HepG2 (cell line): ENCODE measurements around the gene B3GNT2. TPM values are rescaled to one million over a fixed set of nuclear protein-coding genes. Genes with fewer than 3 reads are reported as not detected.
A peak's percentile ranks its signal among the peaks of the same experiment; 100 is the strongest.

Experiments used
- ATAC-seq: fragments of 200-7000 bp; cut with Tn5 transposase; 3 replicates; pipeline ENCODE4 v1.9.1; 2020; ENCODE audit warnings: mild to moderate bottlenecking, moderate library complexity
- BruUV-seq: library from RNA; stranded (reverse); fragments of 400-500 nt; replicated peaks from 2 replicates; lab custom pipeline; 2021; lab: Mats Ljungman, UMichigan
- CTCF ChIA-PET: fragments of 300-600 bp; formaldehyde crosslinking; extraction: SDS; loops from one replicate; lab custom pipeline; 2021; ENCODE audit warnings: low total read pairs, inconsistent platforms, low intra/inter-chr PET ratio; lab: Yijun Ruan, JAX
- POLR2A ChIA-PET: fragments of 350-600 bp; sonication (Branson Sonifier 250); formaldehyde crosslinking; loops from one replicate; lab custom pipeline; 2020; ENCODE audit warnings: antibody characterized with exemption, inconsistent platforms; lab: Yijun Ruan, JAX
- DNase-seq: peaks from one replicate; pipeline ENCODE4 v3.0.0-alpha.2; 2015; ENCODE audit warnings: low spot score
- FAIRE-seq: peaks from 3 replicates; lab custom pipeline; 2011; peaks lifted over from hg19 to GRCh38; lab: Jason Lieb, UNC
- H2AFZ ChIP-seq: one replicate; pipeline ENCODE4 v1.6.1; 2011; ENCODE audit warnings: low read length, inconsistent platforms
- H3K27ac ChIP-seq: fragments of 300-600 bp; 3 replicates; pipeline ENCODE4 v1.8.0; 2011; ENCODE audit warnings: mixed run types, mild to moderate bottlenecking, mixed read lengths, low read length, inconsistent platforms; ENCODE audit not compliant: insufficient read depth; ENCODE audit errors: extremely low read length
- H3K27me3 ChIP-seq, 2 experiments: fragments of 200-600 bp in 1 of 2; 2 replicates in 1 of 2; 3 replicates in 1 of 2; pipeline versions ENCODE4 v1.6.0 to v1.8.0; 2011; ENCODE audit warnings: low read length in 2 of 2, mild to moderate bottlenecking in 2 of 2, moderate library complexity in 2 of 2, inconsistent platforms in 1 of 2; ENCODE audit not compliant: insufficient read depth in 2 of 2, control insufficient read depth in 1 of 2
- H3K36me3 ChIP-seq, 2 experiments: fragments of 200-600 bp in 1 of 2; replicated peaks in 1 of 2; 2 replicates in 1 of 2; 3 replicates in 1 of 2; pipeline versions ENCODE4 v1.5.1 to v1.8.0; 2011; ENCODE audit warnings: low read length in 2 of 2, inconsistent platforms in 1 of 2; ENCODE audit not compliant: insufficient read depth in 2 of 2, control insufficient read depth in 1 of 2
- H3K4me1 ChIP-seq: 2 replicates; pipeline ENCODE4 v1.5.1; 2012; ENCODE audit warnings: low read length, inconsistent platforms; ENCODE audit not compliant: insufficient read depth
- H3K4me2 ChIP-seq: 2 replicates; pipeline ENCODE4 v1.6.0; 2011; ENCODE audit warnings: low read depth, low read length, inconsistent platforms
- H3K4me3 ChIP-seq, 3 experiments: fragments of 200-600 bp in 1 of 3; sonication (generic), shearing (Covaris generic) in 1 of 3; replicated peaks in 1 of 3; 2 replicates each; pipeline ENCODE4 v1.5.1; 2011 to 2016; ENCODE audit warnings: low read length in 3 of 3, inconsistent platforms in 2 of 3, low read depth in 2 of 3, mild to moderate bottlenecking in 2 of 3, control low read depth in 1 of 3, mixed read lengths in 1 of 3; ENCODE audit not compliant: insufficient read depth in 1 of 3
- H3K79me2 ChIP-seq: one replicate; pipeline ENCODE4 v1.6.1; 2011; ENCODE audit warnings: low read length, inconsistent platforms; ENCODE audit not compliant: insufficient read depth
- H3K9ac ChIP-seq: 2 replicates; pipeline ENCODE4 v1.6.0; 2011; ENCODE audit warnings: mild to moderate bottlenecking, low read depth, low read length, inconsistent platforms; ENCODE audit not compliant: insufficient read depth
- H3K9me3 ChIP-seq: 2 replicates; pipeline ENCODE4 v1.5.1; 2012; ENCODE audit warnings: mild to moderate bottlenecking, low read length
- H4K20me1 ChIP-seq: 2 replicates; pipeline ENCODE4 v1.6.0; 2011; ENCODE audit warnings: inconsistent platforms, mild to moderate bottlenecking, low read length, moderate library complexity; ENCODE audit not compliant: insufficient read depth
- HNF4A ChIP-seq: sonication (generic); formaldehyde crosslinking; IDR thresholded peaks from 2 replicates; pipeline ENCODE4 v1.4.0; 2020; ENCODE audit warnings: missing genetic modification reagents
- JUNB ChIP-seq: sonication (generic); formaldehyde crosslinking; IDR thresholded peaks from 2 replicates; pipeline ENCODE4 v1.8.0; 2022; ENCODE audit warnings: missing genetic modification reagents, mild to moderate bottlenecking, borderline replicate concordance
- NCOA1 ChIP-seq: sonication (generic); formaldehyde crosslinking; IDR thresholded peaks from 2 replicates; pipeline ENCODE4 v1.9.0; 2021; ENCODE audit warnings: missing genetic modification reagents
- NFATC3 ChIP-seq: sonication (generic); formaldehyde crosslinking; IDR thresholded peaks from 2 replicates; pipeline ENCODE4 v1.5.1; 2020; ENCODE audit warnings: mild to moderate bottlenecking, missing genetic modification reagents
- POLR2AphosphoS2 ChIP-seq: IDR thresholded peaks from 2 replicates; pipeline ENCODE4 v1.6.1; 2011; ENCODE audit warnings: low read depth, low read length, improper control_type of control experiment
- SMARCE1 ChIP-seq: fragments of 450-650 bp; IDR thresholded peaks from 2 replicates; pipeline ENCODE4 v1.6.1; 2017; ENCODE audit warnings: borderline replicate concordance
- WIZ ChIP-seq: sonication (generic); formaldehyde crosslinking; IDR thresholded peaks from 2 replicates; pipeline ENCODE4 v1.5.1; 2020; ENCODE audit warnings: mild to moderate bottlenecking, missing genetic modification reagents
- ZFP37 ChIP-seq: sonication (generic); formaldehyde crosslinking; IDR thresholded peaks from 2 replicates; pipeline ENCODE4 v1.4.0; 2020; ENCODE audit warnings: missing genetic modification reagents, borderline replicate concordance
- ZFP91 ChIP-seq: sonication (generic); formaldehyde crosslinking; IDR thresholded peaks from 2 replicates; pipeline ENCODE4 v1.9.0; 2022; ENCODE audit warnings: missing genetic modification reagents, mild to moderate bottlenecking, borderline replicate concordance
- ZHX2 ChIP-seq, 2 experiments: sonication (generic) in 1 of 2; formaldehyde crosslinking in 1 of 2; IDR thresholded peaks; 2 replicates each; pipeline versions ENCODE4 v1.6.1 to v1.9.0; 2014 to 2022; ENCODE audit warnings: antibody characterized with exemption in 1 of 2, borderline replicate concordance in 1 of 2, inconsistent platforms in 1 of 2, low read depth in 1 of 2, missing genetic modification reagents in 1 of 2
- ZNF124 ChIP-seq: sonication (generic); formaldehyde crosslinking; IDR thresholded peaks from 2 replicates; pipeline ENCODE4 v1.4.0; 2020; ENCODE audit warnings: missing genetic modification reagents
- ZNF580 ChIP-seq: IDR thresholded peaks from 2 replicates; pipeline ENCODE4 v1.6.1; 2016; ENCODE audit warnings: low read depth, borderline replicate concordance
- WGBS: methylation state at CpG from one replicate; pipeline ENCODE4 v1.1.6; 2017; ENCODE audit warnings: low lambda C conversion rate; 5-methylcytosine and 5-hydroxymethylcytosine counted together
- in situ Hi-C: cut with HindIII; loops from 2 replicates; pipeline ENCODE4 v1.10.0; 2017; ENCODE audit warnings: low pct_unique_long_range_greater_than_20kb; ENCODE audit not compliant: extremely low pct_ligation_motif_present
- intact Hi-C: fragments of 100-400 bp; cut with micrococcal nuclease; formaldehyde crosslinking; loops from one replicate; pipeline ENCODE4 v1.10.0; 2022; ENCODE audit not compliant: unreplicated experiment
- polyA plus RNA-seq, 8 experiments: library from polyadenylated mRNA; depleted of rRNA in 3 of 8; stranded (reverse) in 7 of 8; unstranded in 1 of 8; fragments of >200 nt; fragmentation: Illumina TruSeq in 4 of 8; extraction: Trizol in 4 of 8; gene quantifications; 2 replicates each; pipeline versions ENCODE4 v1.2.1 to v1.2.3, GENCODE V29; 2011 to 2016; ENCODE audit warnings: low read depth in 4 of 8, missing spikeins in 1 of 8, mixed read lengths in 1 of 8; ENCODE audit not compliant: insufficient read depth in 1 of 8
- total RNA-seq, 5 experiments: library from RNA; depleted of rRNA; stranded (reverse); fragments of >200 nt; fragmentation: Illumina TruSeq; extraction: Trizol; gene quantifications; 2 replicates each; pipeline ENCODE4 v1.2.3, GENCODE V29; 2016; ENCODE audit warnings: low read depth in 1 of 5

The B3GNT2 gene
- total and polyA plus RNA-seq, 2 of the 13 experiments (the other 11 are each of a cell fraction or from before 2014, with no cell fraction given) = 26.3 to 28.5 TPM

GRCh38 chr2:62224976-62225375 is 29.1 kb downstream of the B3GNT2 start (continued):
- no peak; the same call in 1 of the 2 replicates for TF ChIP-seq ZFP91

- no peak overlapping the region for H2AFZ ChIP-seq
- ChIA-PET POLR2A (no interaction called here), CTCF (no interaction called here)
- ATAC-seq = no peak
- DNase-seq = no peak
- no peak overlapping the region for H3K9ac ChIP-seq
- no peak overlapping the region for H3K4me2 ChIP-seq
- peaks cover 8 to 22% of the 10 kb centered on the region in 2 experiments for H3K36me3 ChIP-seq
- no peak overlapping the region for H3K4me3 ChIP-seq
- peaks cover 51% of the 10 kb centered on the region for H3K4me1 ChIP-seq
- H4K20me1 ChIP-seq = peaks cover 6% of the 10 kb centered on the region; the same call in 1 of the 2 replicates
- no peaks in the 10 kb centered on the region for H3K27me3 ChIP-seq
- BruUV-seq = no TSS peak
- in situ Hi-C loops (no loop called here), intact Hi-C loops (no loop called here)
- H3K27ac ChIP-seq = no peak overlapping the region
- no peaks in the 10 kb centered on the region for H3K9me3 ChIP-seq
- 93% methylated on average over 6 of the region's 6 CpGs for WGBS
- H3K79me2 ChIP-seq = peaks cover 20% of the 10 kb centered on the region
- FAIRE-seq = no peak
- TF ChIP-seq ZHX2 (IDR thresholded peaks at IDR 0.05; ENCODE audit: low read depth) = no peak
- TF ChIP-seq ZHX2 (CRISPR knock-in tag; IDR thresholded peaks at IDR 0.05; ENCODE audit: borderline replicate concordance) = no peak
- TF ChIP-seq NCOA1 (CRISPR knock-in tag) = no peak
- TF ChIP-seq JUNB (CRISPR knock-in tag) = no peak
- no peak for TF ChIP-seq SMARCE1
- no peak for TF ChIP-seq NFATC3 (CRISPR knock-in tag)
- peak; percentile 63; the same call in 1 of the 2 replicates for TF ChIP-seq POLR2AphosphoS2
- TF ChIP-seq WIZ (CRISPR knock-in tag) = no peak
- no peak for TF ChIP-seq ZFP37 (CRISPR knock-in tag)
- no peak for TF ChIP-seq ZNF580 (CRISPR knock-in tag)
- no peak for TF ChIP-seq ZNF124
- TF ChIP-seq HNF4A = peak; percentile 22; the same call in 1 of the 2 replicates
Observed at GRCh38 chr2:62227386-62228075, 31.6 kb downstream of the B3GNT2 start.
